H9 (cell line): ENCODE data around the gene THEM4. TPM values are rescaled to one million over a fixed set of nuclear protein-coding genes. Genes with fewer than 3 reads are reported as not detected.

Experiments
- DNase-seq: peaks from one replicate; pipeline ENCODE4 v3.0.0-alpha.2; 2017
- H2AFZ ChIP-seq: one replicate; pipeline ENCODE4 v1.6.1; 2013; ENCODE audit warnings: mild to moderate bottlenecking, low read length, control low read depth, moderate library complexity
- H2AK5ac ChIP-seq: 2 replicates; pipeline ENCODE4 v1.6.1; 2013; ENCODE audit warnings: low read length, control low read depth, mixed read lengths; ENCODE audit not compliant: insufficient read length
- H2BK120ac ChIP-seq: one replicate; pipeline ENCODE4 v1.6.1; 2013; ENCODE audit warnings: low read depth, mild to moderate bottlenecking, low read length, control low read depth, inconsistent platforms; ENCODE audit not compliant: poor library complexity, severe bottlenecking
- H2BK12ac ChIP-seq: 2 replicates; pipeline ENCODE4 v1.6.1; 2013; ENCODE audit warnings: low read length, control low read depth, mixed read lengths, low read depth; ENCODE audit not compliant: insufficient read length
- H2BK15ac ChIP-seq: 2 replicates; pipeline ENCODE4 v1.6.1; 2013; ENCODE audit warnings: low read depth, low read length, control low read depth
- H2BK20ac ChIP-seq: one replicate; pipeline ENCODE4 v1.6.1; 2013; ENCODE audit warnings: low read depth, mild to moderate bottlenecking, low read length, control low read depth, inconsistent platforms; ENCODE audit not compliant: poor library complexity, severe bottlenecking
- H2BK5ac ChIP-seq: 2 replicates; pipeline ENCODE4 v1.6.1; 2013; ENCODE audit warnings: low read length, control low read depth, mixed read lengths; ENCODE audit not compliant: insufficient read length
- H3K14ac ChIP-seq: 2 replicates; pipeline ENCODE4 v1.6.1; 2013; ENCODE audit warnings: low read length, control low read depth; ENCODE audit not compliant: insufficient read depth
- H3K18ac ChIP-seq: 2 replicates; pipeline ENCODE4 v1.6.1; 2013; ENCODE audit warnings: low read depth, mild to moderate bottlenecking, mixed read lengths, low read length, control low read depth; ENCODE audit not compliant: insufficient read length
- H3K23ac ChIP-seq: 2 replicates; pipeline ENCODE4 v1.6.1; 2013; ENCODE audit warnings: low read length, control low read depth, mixed read lengths, low read depth; ENCODE audit not compliant: insufficient read length
- H3K23me2 ChIP-seq: 2 replicates; pipeline ENCODE4 v1.6.1; 2013; ENCODE audit warnings: low read depth, mild to moderate bottlenecking, mixed read lengths, low read length, control low read depth; ENCODE audit not compliant: insufficient read length, poor library complexity, severe bottlenecking
- H3K27ac ChIP-seq: 2 replicates; pipeline ENCODE4 v1.5.1; 2013; ENCODE audit warnings: low read length, control low read depth, mixed read lengths, low read depth; ENCODE audit not compliant: insufficient read length
- H3K27me3 ChIP-seq: 2 replicates; pipeline ENCODE4 v1.6.1; 2013; ENCODE audit warnings: low read length, control low read depth, inconsistent platforms; ENCODE audit not compliant: insufficient read depth
- H3K4ac ChIP-seq: 2 replicates; pipeline ENCODE4 v1.6.1; 2013; ENCODE audit warnings: low read depth, mild to moderate bottlenecking, control low read depth, inconsistent platforms, low read length, moderate library complexity
- H3K4me1 ChIP-seq: 2 replicates; pipeline ENCODE4 v1.6.1; 2013; ENCODE audit warnings: low read length, control low read depth, inconsistent platforms; ENCODE audit not compliant: insufficient read depth
- H3K4me2 ChIP-seq: 2 replicates; pipeline ENCODE4 v1.6.1; 2013; ENCODE audit warnings: low read length, control low read depth, mixed read lengths; ENCODE audit not compliant: insufficient read length, insufficient read depth
- H3K56ac ChIP-seq: 2 replicates; pipeline ENCODE4 v1.6.1; 2013; ENCODE audit warnings: low read depth, mild to moderate bottlenecking, mixed read lengths, low read length, control low read depth; ENCODE audit not compliant: insufficient read length
- H3K79me1 ChIP-seq: 2 replicates; pipeline ENCODE4 v1.6.1; 2013; ENCODE audit warnings: low read depth, mild to moderate bottlenecking, moderate library complexity, low read length, control low read depth, inconsistent platforms; ENCODE audit not compliant: insufficient read depth, poor library complexity, severe bottlenecking
- H3K79me2 ChIP-seq: 2 replicates; pipeline ENCODE4 v1.6.1; 2013; ENCODE audit warnings: low read length, control low read depth, inconsistent platforms; ENCODE audit not compliant: insufficient read depth
- H3K9ac ChIP-seq: 2 replicates; pipeline ENCODE4 v1.6.1; 2013; ENCODE audit warnings: low read length, control low read depth, mixed read lengths; ENCODE audit not compliant: insufficient read length; ENCODE audit errors: extremely low read depth
- H3K9me3 ChIP-seq: one replicate; pipeline ENCODE4 v1.6.1; 2013; ENCODE audit warnings: low read depth, low read length, inconsistent platforms; ENCODE audit not compliant: control insufficient read depth
- H3T11ph ChIP-seq: one replicate; pipeline ENCODE4 v1.6.1; 2013; ENCODE audit warnings: mild to moderate bottlenecking, low read length, control low read depth, inconsistent platforms
- H4K20me1 ChIP-seq: one replicate; pipeline ENCODE4 v1.6.1; 2013; ENCODE audit not compliant: control insufficient read depth, insufficient read length, insufficient read depth
- H4K5ac ChIP-seq: 2 replicates; pipeline ENCODE4 v1.6.1; 2013; ENCODE audit warnings: low read depth, mild to moderate bottlenecking, mixed read lengths, low read length, control low read depth; ENCODE audit not compliant: insufficient read length
- H4K8ac ChIP-seq: replicated peaks from 2 replicates; pipeline ENCODE4 v1.6.1; 2013; ENCODE audit warnings: low read length, control low read depth, mixed read lengths, low read depth; ENCODE audit not compliant: insufficient read length
- H4K91ac ChIP-seq: 2 replicates; pipeline ENCODE4 v1.6.1; 2013; ENCODE audit warnings: low read depth, mild to moderate bottlenecking, moderate library complexity, mixed read lengths, low read length, control low read depth; ENCODE audit not compliant: insufficient read length
- H3K27ac Mint-ChIP-seq, 3 experiments: 2 replicates in 2 of 3; 3 replicates in 1 of 3; pipeline ENCODE4 v1.8.0; 2020 to 2021; ENCODE audit warnings: mixed read lengths in 3 of 3, mild to moderate bottlenecking in 1 of 3, moderate library complexity in 1 of 3
- H3K27me3 Mint-ChIP-seq: 2 replicates; pipeline ENCODE4 v1.8.0; 2021; ENCODE audit warnings: low read depth, mild to moderate bottlenecking, moderate library complexity, mixed read lengths
- H3K36me3 Mint-ChIP-seq, 3 experiments: 2 replicates in 2 of 3; 3 replicates in 1 of 3; pipeline ENCODE4 v1.8.0; 2020 to 2021; ENCODE audit warnings: low read depth in 3 of 3, mixed read lengths in 3 of 3; ENCODE audit not compliant: insufficient read depth in 1 of 3
- H3K4me1 Mint-ChIP-seq, 2 experiments: 2 replicates each; pipeline ENCODE4 v1.8.0; 2020; ENCODE audit warnings: mixed read lengths in 2 of 2
- H3K4me3 Mint-ChIP-seq, 2 experiments: 2 replicates in 1 of 2; 3 replicates in 1 of 2; pipeline ENCODE4 v1.8.0; 2020 to 2021; ENCODE audit warnings: mild to moderate bottlenecking in 2 of 2, mixed read lengths in 2 of 2, moderate library complexity in 1 of 2
- H3K9me3 Mint-ChIP-seq, 2 experiments: 2 replicates in 1 of 2; 3 replicates in 1 of 2; pipeline ENCODE4 v1.8.0; 2020; ENCODE audit warnings: mild to moderate bottlenecking in 2 of 2, mixed read lengths in 2 of 2, moderate library complexity in 1 of 2
- WGBS: extraction: QIAGEN DNeasy Blood & Tissue Kit; methylation state at CpG from one replicate; pipeline ENCODE4 v1.1.7; 2013; ENCODE audit warnings: missing lambda C conversion rate, low lambda C conversion rate, mixed read lengths; ENCODE audit not compliant: insufficient read length; ENCODE audit errors: extremely low coverage; 5-methylcytosine and 5-hydroxymethylcytosine counted together
- total RNA-seq: library from RNA; stranded (reverse); gene quantifications from 2 replicates; pipeline ENCODE4 v1.2.1, GENCODE V29; 2021
- TF ChIP-seq, protein P1 (sequence below): fragments of 200-600 bp; sonication (generic); conservative IDR thresholded peaks from 3 replicates; pipeline ENCODE4 v1.8.0; 2021; ENCODE audit warnings: antibody characterized with exemption, mild to moderate bottlenecking

The THEM4 gene
- total RNA-seq, 1 experiment from 2014 or later: 10.5 TPM

DNA sequence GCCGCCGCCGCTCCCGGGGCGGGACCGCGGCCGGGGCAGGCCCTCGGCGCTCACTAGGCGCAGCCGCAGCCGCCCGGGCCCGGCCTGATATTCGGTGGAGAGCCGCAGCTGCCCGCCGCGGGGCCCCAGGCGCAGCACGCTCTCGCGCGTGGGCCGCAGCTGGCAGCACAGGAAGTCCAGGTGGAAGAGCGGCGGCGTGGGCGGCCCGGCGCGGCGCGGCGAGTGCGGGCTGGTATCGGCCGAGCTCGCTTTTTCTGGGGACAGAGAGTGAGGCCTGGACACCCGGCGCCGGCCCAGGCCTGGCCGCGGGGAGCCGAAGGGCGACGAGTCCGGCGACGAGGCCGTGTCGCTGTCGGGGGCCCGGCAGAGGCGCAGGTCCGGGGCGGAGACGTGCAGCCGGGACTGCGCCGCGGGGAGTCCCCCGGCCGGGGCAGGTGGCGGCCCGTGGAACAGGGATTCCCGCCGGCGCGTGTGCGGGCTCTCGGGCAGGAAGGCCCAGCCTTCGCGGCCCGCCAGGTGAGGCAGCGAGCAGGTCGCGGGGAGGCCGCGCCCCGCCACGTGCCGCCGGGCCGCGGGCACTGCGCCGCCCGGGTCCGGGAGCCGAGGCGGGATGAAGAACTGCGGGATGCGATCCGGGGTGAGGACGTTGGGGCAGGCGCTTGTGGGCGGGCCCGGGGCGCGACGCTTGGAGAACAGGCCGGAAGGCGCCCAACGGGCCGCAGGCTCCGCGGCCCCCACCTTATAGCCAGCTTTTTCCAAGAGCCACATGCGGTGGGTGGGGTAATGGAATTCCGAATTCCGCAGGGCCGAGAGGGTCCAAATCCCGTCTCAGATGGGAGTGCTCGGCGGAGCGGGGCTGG is 70.9 kb downstream of the THEM4 start:
- no peak for DNase-seq
- no peak overlapping the region for H3K27ac ChIP-seq
- WGBS: no CpG with 5 or more reads among the region's 117 CpGs
- no peak overlapping the region for H3K9ac ChIP-seq
- H2BK20ac ChIP-seq: no peak overlapping the region
- no peaks in the 10 kb centered on the region for H3K9me3 ChIP-seq
- no peaks in the 10 kb centered on the region for H4K20me1 ChIP-seq
- peaks cover 2% of the 10 kb centered on the region; the same call in 1 of the 2 replicates for H3K4me1 ChIP-seq
- H2AFZ ChIP-seq: no peak overlapping the region
- Mint-ChIP-seq H3K36me3 (peaks cover 0 to 2% (median 0%) of the 10 kb centered on the region in 3 experiments; a peak in 2 of 7 replicates), H3K4me3 (peak overlapping the region; percentile 76 to 86), H3K4me1 (peaks cover 24 to 28% of the 10 kb centered on the region in 2 experiments), H3K27ac (no peak overlapping the region), H3K27me3 (peaks cover 39% of the 10 kb centered on the region), H3K9me3 (no peaks in the 10 kb centered on the region; a peak in 1 of 5 replicates)
- no peaks in the 10 kb centered on the region for H3K79me2 ChIP-seq
- no peak overlapping the region for H2BK15ac ChIP-seq
- no peak overlapping the region for H4K91ac ChIP-seq
- no peak overlapping the region for H3K56ac ChIP-seq
- peak overlapping the region; percentile 73 for H3K14ac ChIP-seq
- H3K23ac ChIP-seq: no peak overlapping the region
- no peak overlapping the region for H3T11ph ChIP-seq
- no peak overlapping the region for H2AK5ac ChIP-seq
- H3K18ac ChIP-seq: peak overlapping the region; percentile 14
- peaks cover 30% of the 10 kb centered on the region for H3K23me2 ChIP-seq
- H3K4ac ChIP-seq: no peak overlapping the region
- H4K5ac ChIP-seq: no peak overlapping the region
- H2BK5ac ChIP-seq: no peak overlapping the region
- H2BK12ac ChIP-seq: no peak overlapping the region
- TF ChIP-seq, protein P1, sequence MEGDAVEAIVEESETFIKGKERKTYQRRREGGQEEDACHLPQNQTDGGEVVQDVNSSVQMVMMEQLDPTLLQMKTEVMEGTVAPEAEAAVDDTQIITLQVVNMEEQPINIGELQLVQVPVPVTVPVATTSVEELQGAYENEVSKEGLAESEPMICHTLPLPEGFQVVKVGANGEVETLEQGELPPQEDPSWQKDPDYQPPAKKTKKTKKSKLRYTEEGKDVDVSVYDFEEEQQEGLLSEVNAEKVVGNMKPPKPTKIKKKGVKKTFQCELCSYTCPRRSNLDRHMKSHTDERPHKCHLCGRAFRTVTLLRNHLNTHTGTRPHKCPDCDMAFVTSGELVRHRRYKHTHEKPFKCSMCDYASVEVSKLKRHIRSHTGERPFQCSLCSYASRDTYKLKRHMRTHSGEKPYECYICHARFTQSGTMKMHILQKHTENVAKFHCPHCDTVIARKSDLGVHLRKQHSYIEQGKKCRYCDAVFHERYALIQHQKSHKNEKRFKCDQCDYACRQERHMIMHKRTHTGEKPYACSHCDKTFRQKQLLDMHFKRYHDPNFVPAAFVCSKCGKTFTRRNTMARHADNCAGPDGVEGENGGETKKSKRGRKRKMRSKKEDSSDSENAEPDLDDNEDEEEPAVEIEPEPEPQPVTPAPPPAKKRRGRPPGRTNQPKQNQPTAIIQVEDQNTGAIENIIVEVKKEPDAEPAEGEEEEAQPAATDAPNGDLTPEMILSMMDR: no peak
- H4K8ac ChIP-seq: no peak overlapping the region
- H3K4me2 ChIP-seq: peak overlapping the region; percentile 43
- H3K79me1 ChIP-seq: no peaks in the 10 kb centered on the region
- H3K27me3 ChIP-seq: peaks cover 9% of the 10 kb centered on the region; the same call in 1 of the 2 replicates
- no peak overlapping the region for H2BK120ac ChIP-seq
